Stimulated activated CD8-positive, alpha-beta memory T cell treated with anti-CD3 and anti-CD28 coated beads, Interleukin-7, amount 100 ng/mL, for 48 hours (primary cell): Measurements from ENCODE around the gene HSBP1.

Experiments
- DNase-seq, 2 donors: peaks; one replicate each; pipeline ENCODE4 v3.0.0-alpha.2; 2020; ENCODE audit warnings: low read depth in 1 of 2; ENCODE audit errors: extremely low read depth in 1 of 2

Gene HSBP1

DNA sequence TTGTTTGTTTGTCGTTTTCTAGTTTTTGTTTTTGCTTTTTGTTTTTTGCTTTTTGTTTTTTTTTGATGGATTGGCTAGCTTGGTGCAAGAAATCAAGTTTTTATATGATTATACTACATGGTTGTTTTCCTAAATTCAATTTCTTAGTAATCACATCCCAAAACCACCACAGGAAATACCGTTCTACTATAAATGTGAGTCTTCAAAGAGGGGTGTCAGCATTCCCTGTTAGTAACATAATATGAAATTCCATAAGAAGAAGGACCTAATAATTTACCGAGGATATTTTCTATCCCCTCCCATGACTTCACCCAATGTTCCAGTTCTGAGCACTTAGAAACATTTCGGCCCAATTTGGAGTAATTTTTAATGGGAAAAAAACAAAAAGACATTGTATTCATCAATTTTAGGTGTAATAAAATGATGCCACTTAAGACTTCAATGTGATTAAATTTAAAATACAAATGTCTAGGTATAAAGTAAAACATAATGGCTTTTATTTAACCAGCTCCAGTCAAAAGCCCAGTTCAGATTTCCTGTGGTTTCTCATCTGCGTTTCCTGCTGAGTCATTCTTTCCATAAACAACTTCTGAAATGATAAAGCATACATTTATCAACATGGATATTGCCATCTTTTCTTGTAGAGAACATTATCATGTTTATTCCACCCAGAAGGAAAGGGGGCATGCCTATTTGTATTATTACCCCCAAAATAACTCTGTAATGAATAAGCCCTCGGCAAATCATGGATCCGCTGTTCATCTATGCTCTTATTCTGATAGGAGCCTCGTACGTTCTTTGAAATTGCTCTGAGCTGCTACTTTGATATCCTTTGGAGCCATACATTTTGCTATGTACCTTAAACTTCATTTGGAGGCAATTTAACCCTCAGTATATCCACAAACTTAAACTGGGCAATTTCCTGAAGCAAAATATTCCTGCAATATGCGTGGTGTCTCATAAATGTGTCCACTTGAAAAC is 28.1 kb downstream of the HSBP1 start:
- DNase-seq, result no peak

- no peak for DNase-seq
Observed at GRCh38 chr16:83837566-83837965, 29.8 kb downstream of the HSBP1 start.

- no peak for DNase-seq
Observed at GRCh38 chr16:83838151-83838550, 30.4 kb downstream of the HSBP1 start.

DNA sequence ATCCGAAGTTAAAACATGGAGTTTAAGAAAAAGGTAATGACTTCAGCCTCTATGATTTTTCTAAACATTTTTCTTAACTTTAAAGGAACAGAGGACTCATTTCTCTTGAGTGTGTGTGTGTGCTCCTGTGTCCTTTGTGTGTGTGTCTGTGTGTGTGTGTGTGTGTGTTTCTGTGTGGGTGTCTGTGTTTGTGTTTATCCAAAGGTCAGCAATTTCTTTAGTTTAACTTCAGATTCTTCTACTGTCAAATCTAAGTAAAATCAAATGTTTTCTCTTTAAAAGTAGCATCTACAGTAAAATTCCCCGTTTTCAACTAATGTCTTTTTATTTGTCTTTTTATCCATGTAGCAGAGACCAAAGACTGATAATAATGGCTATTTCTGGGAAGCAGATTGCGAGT is 31.8 kb downstream of the HSBP1 start:
- DNase-seq, result no peak

- DNase-seq, result no peak
Observed at GRCh38 chr16:83840060-83840617, 32.4 kb downstream of the HSBP1 start.

DNA sequence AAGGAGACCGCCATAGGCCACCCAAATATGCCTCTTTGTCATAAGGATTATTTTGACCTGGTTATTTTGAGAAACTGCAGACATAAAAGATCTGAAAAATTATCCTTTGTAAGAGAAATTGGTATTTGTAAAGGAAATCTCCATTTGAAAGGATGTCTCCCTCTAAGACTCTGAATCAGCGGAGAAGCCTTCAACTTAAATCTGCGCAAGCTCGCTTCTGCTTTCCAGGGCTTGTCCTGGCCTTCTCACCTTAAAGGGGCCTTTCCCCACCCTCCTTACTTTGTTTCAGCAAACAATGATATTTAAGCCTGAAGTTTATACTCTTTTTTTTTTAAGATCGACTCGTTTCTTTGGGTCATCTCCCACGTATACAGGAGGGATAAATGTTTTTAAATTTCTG is 34.5 kb downstream of the HSBP1 start:
- DNase-seq, result no peak

GRCh38 chr16:83842756-83843507 is 35.2 kb downstream of the HSBP1 start:
- no peak for DNase-seq

- DNase-seq, result no peak
Observed at GRCh38 chr16:83843657-83844056, 35.9 kb downstream of the HSBP1 start.

- no peak for DNase-seq
Observed at GRCh38 chr16:83845263-83845662, 37.5 kb downstream of the HSBP1 start.

- DNase-seq, result no peak
Observed at GRCh38 chr16:83847371-83848225, 39.8 kb downstream of the HSBP1 start.

- DNase-seq, result no peak
Observed at GRCh38 chr16:83849421-83849820, 41.6 kb downstream of the HSBP1 start.

DNA sequence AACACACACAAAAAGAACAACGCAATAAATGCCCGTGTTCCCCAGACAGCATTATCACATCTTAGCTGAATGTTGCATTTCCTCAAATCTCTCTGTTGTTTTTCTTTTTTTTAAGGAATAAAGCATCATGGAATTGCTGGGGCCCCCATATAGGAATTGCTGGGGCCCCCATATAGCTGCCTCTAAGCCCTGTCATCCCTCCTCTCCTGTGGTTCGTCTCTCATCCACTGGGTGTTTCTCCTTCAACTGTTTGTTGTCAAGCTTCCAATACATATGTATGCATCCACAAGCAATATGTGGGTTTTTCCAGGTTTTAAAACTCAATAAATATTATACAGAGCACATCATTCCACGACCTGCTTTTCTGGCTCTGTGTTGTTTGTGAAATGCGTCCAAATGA is 43.2 kb downstream of the HSBP1 start:
- DNase-seq, result no peak

DNA sequence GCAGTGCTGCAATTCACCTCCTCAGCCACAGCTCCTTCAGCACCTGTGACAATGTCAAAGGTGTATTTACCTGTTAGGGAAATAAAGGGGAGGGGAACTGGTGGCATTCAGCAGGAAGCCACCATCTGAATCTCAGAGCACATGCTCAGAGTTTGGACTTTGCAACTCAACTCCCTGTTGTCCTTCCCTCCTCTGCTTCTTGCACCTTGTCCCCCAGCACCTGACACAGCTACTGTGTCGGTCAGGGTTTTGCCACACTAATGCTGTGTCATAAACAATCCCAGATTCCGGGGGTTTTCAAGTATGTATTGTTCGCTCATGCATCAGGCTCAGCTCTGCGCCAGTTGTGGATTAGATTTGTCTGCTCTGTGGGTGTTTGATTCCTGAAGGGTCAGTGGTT is 43.7 kb downstream of the HSBP1 start:
- no peak for DNase-seq

DNA sequence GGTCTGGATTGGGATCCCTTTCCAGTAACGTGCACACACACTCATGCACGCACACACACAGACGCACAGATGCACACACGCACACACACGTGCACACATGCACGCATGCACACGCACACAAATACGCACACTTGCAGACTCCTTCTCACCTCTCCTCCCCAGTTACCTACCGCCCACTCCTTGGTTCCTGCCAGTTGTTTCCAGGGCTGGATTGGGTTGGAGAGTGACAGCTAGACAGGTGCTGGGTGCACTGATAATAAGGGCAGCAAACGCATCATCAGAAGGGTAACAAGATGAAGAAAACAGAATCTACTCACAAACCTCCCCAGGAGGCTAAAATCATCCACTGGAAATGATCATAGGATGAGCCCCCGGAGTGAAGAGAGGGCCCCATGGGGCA is 45.0 kb downstream of the HSBP1 start:
- DNase-seq, result no peak

- no peak for DNase-seq
Observed at GRCh38 chr16:83853834-83854233, 46.1 kb downstream of the HSBP1 start.

DNA sequence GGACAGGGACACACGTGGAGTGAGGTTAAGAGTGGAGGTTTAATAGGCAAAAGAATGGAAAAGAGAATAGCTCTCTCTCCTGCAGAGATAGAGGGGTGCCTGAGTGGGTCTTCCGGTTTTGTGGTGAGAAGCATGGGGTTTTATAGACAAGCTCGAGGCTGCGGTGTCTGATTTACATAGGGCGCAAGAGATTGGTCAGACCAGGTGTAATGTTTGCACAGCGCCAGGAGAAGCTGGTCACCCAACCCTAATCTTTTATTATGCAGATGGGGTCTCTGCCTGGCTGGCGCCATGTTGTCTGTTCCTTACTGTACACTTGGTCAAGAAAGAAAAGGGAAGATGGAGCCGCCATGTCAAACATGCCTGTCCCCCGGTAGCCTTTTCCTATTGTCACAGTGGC is 46.6 kb downstream of the HSBP1 start:
- no peak for DNase-seq

DNA sequence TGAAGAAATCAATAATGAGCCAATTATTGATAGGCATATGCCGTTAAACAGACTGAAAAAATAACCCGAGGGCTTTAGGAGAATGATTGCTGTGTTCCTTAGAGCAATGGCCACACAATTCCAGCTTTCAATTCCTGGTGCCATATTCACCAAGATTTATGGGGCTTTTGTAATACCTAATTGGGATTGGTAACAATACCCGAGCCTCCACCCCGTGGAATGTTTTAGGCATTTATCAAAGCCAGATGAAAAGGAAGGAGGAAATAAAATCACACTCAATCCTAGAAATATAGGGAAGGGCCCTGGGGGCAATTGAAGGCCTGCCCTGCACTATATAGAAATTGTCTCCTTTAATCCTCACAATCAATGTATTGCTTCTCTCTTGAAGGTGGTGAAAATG is 49.0 kb downstream of the HSBP1 start:
- no peak for DNase-seq

GRCh38 chr16:83859265-83859664 is 51.5 kb downstream of the HSBP1 start:
- DNase-seq, result no peak

DNA sequence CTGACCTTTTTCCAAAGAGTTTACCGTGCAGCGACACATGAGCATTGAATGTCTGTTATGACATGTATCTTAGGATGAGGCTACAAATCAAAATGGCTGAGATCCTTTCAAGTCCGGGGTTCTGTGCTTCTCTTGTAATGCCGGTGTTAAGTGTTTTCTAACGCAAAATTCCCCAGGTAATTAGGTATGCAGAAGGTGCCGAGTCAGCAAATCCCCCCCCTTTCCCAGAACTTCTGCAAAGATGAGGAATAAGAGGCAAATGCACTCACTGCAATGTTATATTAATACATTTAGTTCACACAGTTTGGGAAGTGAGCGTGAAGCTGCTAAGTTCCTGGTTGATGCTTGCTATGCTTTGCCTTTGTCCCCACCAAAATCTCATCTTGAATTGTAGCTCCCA is 54.9 kb downstream of the HSBP1 start:
- DNase-seq, result no peak

DNA sequence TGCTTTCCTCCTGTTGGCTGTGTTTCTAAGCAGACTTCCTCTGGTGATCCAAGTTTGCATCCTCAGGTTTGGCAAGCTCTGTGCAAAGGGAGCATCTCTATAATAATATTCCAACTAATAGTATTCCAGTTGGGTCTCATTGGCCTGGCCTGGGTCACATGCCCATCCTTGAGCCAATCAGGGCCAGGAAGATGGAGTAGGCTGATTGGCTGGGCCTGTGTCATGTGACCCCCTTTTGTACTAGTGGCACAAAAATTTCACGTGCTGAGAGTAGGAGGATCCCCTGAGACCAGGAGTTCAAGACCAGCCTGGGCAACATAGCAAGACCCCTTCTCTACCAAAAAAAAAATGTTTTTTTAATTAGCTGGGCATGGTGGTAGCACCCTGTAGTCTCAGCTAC is 55.9 kb downstream of the HSBP1 start:
- DNase-seq, result no peak
